Stimulated activated CD8-positive, alpha-beta memory T cell treated with anti-CD3 and anti-CD28 coated beads, Interleukin-4, amount 100 ng/mL, for 24 hours (primary cell): Measurements from ENCODE around the gene UBTD2.
"Not testable (repeated sequence)": the region's sequence is repeated elsewhere in the genome, so short reads cannot be mapped to it uniquely, and the experiment has no call there.

ENCODE experiments used
- DNase-seq: peaks from one replicate; pipeline ENCODE4 v3.0.0-alpha.2; 2020; ENCODE audit warnings: low read depth

UBTD2 gene, protein sequence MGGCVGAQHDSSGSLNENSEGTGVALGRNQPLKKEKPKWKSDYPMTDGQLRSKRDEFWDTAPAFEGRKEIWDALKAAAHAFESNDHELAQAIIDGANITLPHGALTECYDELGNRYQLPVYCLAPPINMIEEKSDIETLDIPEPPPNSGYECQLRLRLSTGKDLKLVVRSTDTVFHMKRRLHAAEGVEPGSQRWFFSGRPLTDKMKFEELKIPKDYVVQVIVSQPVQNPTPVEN

DNA sequence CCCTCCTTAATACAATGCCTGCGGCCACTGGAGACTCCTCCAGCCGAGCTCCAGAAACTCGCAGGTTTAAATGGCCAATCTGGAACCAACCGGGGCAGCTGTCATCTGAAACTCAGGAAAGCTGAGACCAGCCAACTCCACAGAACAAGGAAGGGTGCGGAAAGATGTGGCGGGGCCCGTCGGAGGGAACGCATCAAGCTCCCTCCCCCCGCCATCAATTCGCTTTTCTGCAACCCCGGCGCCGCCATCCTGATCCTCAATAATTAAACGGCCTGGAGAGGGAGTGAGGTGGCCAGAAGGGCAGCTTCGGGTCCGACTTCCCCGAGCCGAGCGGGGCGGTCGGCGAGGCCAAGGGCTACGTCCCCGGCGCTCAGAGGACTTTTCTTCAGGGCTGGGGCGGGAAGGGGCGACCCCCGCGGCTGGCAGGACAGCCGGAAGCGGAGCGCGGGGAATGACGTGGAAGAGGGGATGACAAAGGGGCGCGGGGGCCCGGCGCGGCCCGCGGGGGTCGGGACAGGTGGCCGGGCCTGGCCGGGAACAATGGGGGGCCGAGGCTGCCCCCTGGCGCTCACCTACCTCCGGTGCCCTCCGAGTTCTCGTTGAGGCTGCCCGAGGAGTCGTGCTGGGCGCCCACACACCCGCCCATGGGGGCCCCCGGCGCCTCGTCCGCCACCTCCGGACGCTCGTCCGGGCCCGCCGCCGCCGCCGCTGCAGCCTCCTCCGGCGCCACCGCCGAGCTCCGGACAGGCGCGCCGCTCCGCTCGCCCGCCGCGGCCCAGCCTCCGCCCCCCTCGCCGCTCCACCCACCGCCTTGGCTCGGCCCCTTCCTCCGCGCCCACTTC lies at the start of gene UBTD2:
Gene UBTD2, minus strand, starts transcription at position 745 of the 842 bp plus-strand sequence. Its CDS starts 99 bp downstream, at position 646.
- DNase-seq, result peak; percentile 65

DNA sequence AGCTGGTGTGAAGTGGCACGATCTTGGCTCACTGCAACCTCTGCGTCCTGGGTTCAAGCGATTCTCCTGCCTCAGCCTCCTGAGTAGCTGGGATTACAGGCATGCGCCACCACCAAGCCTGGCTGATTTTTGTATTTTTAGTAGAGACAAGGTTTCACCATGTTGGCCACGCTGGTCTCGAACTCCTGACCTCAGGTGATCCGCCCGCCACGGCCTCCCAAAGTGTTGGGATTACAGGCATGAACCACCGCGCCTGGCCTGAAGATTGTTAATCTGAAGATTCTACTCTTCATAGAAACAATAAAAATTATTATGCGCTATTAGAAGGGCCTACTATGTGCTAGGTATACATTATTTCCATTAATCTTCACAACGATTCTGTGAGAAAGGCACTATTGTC lies 43.3 kb upstream of the UBTD2 start:
- DNase-seq, result not testable (repeated sequence)

DNA sequence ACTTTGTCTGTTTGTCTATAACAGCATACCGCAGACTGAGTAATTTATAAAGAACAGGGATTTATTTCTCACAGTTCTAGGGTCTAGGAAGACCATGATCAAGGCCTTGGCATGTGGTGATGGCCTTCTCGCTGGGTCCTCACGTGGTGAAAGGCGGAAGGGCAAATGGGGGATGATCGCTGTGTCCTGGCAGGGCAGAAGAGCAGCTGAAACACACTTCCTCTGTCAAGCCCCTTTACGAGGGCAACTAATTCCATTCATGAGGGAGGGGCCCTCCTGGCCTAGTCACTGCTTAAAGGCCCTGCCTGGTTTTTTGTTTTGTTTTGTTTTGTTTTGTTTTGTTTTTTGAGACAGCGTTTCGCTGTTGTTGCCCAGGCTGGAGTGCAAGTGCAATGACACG lies 41.9 kb upstream of the UBTD2 start:
- no peak for DNase-seq

DNA sequence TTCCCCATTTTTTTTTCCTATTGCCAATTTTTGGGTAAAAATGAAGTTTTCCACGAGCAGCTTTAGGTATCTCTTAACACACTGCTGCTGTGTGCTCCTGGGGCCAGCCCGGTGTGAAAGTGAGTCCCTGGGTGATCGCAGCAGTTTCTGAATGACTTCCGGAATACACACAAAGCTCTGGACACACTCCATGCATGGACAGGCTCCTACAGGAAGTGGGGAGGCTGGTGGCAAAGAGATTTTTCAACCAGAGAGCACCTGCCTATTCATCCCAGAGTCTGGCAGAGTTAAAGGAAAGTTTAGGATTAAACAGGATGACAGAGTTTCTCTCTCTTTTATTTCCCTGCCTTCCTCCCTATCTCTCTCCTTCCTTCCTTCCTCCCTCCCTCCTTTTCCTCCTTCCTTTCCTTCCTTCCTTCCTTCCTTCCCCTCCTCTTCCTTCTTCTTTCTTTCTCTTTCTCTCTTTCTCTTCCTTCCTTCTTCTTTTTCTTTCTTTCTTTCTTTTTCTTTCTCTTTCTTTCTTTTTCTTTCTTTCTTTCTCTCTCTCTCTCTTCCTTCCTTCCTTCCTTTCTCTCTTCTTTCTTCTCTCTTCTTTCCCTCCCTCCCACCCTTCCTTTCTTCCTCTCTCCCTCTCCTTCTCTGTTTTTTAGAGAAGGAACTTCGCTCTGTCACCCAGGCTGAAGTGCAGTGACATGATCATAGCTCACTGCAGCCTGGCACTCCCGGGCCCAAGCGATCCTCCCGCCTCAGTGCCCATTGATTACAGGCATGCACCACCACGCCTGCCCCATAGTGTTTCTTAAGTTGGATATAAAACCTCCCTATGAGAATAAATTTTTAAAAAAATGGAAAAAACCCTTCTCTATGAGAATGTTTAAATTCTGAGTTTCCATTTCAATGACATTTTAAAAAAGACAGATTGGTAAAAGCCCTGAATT lies 38.7 kb upstream of the UBTD2 start:
- no peak for DNase-seq

DNA sequence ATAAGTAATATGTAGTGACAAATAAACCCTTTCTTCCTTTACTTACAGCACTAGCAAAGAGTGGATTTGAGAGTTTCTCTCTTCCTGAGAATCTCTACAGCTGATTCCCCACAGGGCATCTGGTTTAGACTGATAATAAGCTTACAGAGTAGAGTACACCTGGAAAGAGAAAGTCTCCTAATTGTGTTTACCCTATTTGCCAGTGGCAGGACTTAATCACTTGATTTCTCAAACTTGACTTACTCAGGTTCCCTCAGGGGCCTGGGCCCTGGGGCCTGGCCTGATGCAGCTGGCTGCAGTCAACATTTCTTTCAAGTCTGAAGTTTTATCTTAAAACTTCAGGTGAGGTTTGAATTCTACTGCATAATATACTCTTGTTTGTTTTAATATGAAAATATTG lies 38.0 kb upstream of the UBTD2 start:
- no peak for DNase-seq

DNA sequence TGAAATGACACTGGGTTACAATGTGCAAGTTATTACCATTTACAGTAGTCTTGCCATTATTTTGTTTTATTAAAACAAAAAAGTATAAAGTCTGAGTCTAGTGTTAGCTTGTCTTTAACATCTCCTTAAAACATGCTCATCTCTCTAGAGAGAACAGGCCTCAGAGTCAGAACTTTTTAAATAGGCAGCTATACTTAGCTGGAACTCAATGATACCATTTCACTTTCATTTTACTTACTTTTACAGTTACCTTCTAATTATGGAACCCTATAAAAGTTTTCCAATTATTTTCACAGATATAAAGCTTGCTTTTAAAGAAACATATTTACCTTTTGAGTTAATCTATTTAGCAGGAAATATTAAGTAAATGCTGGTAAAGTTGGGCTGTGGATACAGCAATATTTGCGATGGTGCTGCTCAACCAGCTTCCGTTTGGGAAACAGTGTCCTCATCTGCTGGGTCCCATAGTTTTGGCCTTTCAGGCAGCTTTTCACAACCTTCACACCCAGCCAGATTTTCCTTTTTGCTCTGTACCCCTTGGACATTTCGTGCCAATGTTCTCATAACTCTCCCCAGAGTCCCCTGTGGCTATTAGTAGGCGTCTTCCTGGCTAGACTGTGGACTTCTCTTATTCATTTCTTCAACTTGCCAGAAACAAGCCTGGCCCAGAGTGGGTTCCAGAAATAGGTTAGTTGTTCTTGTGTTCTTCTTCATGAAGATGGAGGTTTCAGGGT lies 36.3 kb upstream of the UBTD2 start:
- DNase-seq, result no peak

- no peak for DNase-seq
Measured at GRCh38 chr5:172315587-172316493, 32.3 kb upstream of the UBTD2 start.

GRCh38 chr5:172313915-172314314 lies 30.4 kb upstream of the UBTD2 start:
- no peak for DNase-seq

- DNase-seq, result no peak
Measured at GRCh38 chr5:172312286-172312685, 28.7 kb upstream of the UBTD2 start.

- no peak for DNase-seq
Measured at GRCh38 chr5:172311605-172312004, 28.0 kb upstream of the UBTD2 start.

- DNase-seq, result no peak
Measured at GRCh38 chr5:172311026-172311425, 27.5 kb upstream of the UBTD2 start.

DNA sequence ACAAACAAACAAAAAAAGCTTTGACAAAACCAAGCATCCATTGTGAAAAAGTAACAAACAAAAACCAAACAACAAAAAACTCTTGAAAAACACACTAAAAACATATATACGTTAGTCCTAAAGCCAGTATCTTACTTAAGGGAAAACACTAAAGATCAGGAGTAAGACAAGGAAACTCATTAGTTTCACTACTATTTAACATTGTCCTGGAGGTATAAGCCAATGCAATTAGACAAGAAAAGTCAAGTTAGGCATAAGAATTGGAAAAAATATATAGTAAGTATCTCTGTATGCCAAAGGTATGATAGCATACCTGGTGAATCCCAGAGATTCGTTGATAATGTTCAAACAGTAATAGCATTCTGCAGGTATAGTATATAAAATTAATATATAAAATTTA lies 21.8 kb upstream of the UBTD2 start:
- no peak for DNase-seq

DNA sequence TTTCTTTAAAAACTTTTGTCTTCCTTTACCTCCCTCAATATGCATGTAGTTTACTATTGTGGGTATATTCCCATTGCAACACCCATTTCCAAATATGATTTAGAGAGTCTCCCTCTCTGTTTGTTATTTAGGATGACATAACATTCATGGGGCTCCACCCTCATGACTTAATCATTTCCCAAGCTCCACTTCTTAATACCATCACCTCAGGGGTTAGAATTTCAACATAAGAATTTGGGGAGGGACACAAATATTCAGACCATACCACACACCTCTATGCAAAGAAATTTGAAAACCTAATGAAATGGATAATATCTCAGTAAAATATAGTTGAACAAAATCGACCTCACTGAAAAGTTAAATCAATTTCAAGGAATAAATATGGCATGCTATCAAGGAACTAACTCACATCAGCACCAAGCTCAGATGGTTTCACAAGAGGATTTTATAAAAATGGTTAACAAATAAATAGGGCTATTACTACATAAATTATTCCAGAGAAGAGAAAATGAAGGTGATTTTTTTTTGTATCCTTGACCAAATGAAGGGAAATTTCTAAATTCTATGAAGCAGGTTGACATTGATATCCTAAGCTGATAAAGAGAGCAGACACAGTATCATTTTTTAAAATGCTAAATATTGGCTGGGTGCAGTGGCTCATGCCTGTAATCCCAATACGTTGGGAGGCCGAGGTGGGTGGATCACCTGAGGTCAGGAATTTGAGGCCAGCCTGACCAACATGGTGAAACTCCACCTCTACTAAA lies 20.2 kb upstream of the UBTD2 start:
- DNase-seq, result no peak

- DNase-seq, result no peak
Measured at GRCh38 chr5:172303162-172303561, 19.6 kb upstream of the UBTD2 start.

GRCh38 chr5:172302047-172302710 lies 18.6 kb upstream of the UBTD2 start:
- no peak for DNase-seq

GRCh38 chr5:172299916-172300439 lies 16.4 kb upstream of the UBTD2 start:
- no peak for DNase-seq

DNA sequence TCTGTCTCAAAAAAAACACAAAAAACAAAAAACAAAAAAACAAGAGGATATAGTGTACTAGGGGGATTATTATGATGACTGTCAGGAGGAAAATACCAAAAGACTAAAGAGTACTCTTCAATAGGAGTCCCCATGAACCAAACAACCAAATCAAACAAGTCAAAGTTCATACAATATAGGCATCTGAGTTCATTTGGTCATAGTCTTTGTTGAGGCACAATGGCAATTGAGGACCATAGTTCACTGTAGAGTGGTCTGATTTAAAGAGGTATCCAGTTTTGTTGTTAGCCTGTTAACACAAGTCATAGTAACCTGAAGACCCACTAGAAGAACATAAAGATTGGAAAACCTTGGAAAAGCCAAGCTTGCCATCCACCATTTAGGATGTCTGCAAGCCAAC lies 11.3 kb upstream of the UBTD2 start:
- no peak for DNase-seq

DNA sequence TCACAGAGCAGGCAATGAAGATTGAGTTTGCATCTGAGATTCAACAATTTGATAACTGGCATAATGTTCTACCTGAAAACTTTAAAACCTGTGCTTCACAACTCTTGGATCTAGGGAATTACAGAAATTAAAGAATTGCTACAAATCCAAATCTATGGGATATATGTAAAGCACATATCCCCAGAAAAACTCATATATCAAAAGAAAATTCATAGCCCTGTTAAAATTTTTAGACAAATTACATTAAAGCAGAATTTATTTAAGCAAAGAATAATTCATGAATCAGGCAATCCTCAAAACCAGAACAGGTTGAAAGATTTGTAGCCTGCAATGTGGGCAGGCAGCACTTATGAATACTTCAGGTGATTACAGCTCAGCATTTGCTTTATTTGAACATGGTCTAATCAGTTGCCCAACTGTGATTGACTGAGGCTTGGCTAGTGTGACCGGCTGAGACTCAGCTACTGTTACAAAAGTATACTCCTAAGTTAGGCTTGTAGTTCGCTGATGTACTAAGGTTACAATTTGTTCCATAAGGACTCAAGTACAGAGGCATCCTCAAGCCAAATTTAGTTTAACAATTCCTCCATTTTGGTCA lies 10.3 kb upstream of the UBTD2 start:
- DNase-seq, result no peak
